ENCODE data around the gene SURF2.
"Not testable (repeated sequence)": the region's sequence is repeated elsewhere in the genome, so short reads cannot be mapped to it uniquely, and the experiment has no call there.

The SURF2 gene

DNA sequence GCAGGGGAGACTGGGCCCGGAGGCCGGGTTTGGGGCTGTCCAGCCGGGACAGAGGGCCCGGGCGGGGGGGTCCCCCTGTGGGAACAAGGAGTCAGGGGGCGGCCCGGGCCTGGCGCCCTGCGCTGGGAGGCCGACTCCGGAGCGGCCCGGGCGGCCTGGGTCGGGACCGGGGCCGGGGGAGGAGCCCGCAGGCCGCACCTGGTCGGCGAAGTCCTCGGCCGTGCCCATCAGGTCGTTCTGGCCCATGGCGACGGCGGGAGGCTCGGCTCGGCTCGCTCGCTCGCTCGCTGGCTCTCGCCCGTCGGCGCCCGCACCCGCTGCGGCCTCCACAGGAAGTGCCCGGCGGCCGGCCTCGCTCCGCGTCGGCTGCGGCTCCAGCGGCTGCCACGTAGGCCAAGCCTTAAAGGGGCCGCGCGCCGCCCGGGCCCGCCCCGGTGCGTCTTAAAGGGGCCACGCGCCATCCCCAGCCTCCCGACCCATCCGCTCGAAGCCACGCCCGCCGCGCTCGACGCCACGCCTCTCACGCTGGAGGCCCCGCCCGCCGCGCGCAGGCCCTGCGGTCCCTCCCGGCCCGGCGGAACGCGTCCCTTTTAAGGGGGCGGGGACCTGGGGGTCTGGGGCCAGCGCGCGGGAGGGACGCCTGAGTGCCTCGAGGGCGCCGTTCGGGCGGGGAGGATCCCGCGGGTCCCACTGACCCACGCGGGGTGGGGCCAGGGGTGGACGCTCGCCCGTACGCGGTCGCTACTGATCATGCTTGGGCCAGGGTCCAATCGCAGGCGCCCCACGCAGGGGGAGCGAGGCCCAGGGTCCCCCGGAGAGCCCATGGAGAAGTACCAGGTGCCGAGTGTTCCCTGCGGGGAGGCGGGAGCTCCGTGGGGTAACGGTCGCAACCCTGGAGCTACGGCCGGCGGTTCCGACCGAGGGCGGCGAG is 19.6 kb downstream of the SURF2 start, which contains the start of the genes STKLD1 and SURF4:
TSS of gene STKLD1 (plus strand) at position 643 of the 931 bp plus-strand sequence. CDS start at position 751, 108 bp downstream.
TSS of gene SURF4 (minus strand) at position 337 of the 931 bp plus-strand sequence. CDS start at position 246, 91 bp downstream.
- peak; percentile 88 to 95 (median 94) for DNase-seq (ENCODE audit: low read depth in 3 of 3)

DNA sequence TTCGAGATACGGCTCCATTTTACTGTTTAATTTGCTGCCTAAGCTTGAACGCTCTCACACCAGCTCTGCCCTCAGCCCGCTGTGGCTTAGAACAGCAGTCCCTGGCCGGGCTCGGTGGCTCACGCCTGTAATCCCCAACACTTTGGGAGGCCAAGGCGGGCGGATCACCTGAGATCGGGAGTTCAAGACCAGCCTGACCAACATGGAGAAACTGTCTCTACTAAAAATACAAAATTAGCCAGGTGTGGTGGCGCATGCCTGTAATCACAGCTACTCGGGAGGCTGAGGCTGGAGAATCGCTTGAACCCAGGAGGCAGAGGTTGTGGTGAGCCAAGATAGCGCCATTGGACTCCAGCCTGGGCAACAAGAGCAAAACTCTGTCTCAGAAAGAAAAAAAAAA is 20.9 kb downstream of the SURF2 start:
- not testable (repeated sequence) for DNase-seq (ENCODE audit: low read depth in 3 of 3)

DNA sequence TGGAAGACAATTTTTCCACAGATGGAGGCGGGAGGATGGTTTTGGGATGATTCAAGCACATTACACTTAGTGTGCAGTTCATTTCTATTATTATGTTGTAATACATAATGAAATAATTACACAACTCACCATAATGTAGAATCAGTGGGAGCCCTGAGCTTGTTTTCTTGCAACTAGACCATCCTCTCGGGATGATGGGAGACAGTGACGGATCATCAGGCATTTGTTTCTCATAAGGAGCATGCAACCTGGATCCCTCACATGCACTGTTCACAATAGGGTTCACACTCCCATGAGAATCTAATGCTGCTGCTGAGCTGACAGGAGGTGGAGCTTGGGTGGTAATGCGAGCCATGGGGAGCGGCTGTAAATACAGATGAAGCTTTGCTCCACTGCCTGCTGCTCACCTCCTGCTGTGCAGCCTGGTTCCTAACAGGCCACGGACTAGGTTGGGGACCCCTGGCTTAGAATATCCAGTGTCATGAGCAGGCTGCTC is 21.4 kb downstream of the SURF2 start:
- DNase-seq (ENCODE audit: low read depth in 3 of 3), result no peak

DNA sequence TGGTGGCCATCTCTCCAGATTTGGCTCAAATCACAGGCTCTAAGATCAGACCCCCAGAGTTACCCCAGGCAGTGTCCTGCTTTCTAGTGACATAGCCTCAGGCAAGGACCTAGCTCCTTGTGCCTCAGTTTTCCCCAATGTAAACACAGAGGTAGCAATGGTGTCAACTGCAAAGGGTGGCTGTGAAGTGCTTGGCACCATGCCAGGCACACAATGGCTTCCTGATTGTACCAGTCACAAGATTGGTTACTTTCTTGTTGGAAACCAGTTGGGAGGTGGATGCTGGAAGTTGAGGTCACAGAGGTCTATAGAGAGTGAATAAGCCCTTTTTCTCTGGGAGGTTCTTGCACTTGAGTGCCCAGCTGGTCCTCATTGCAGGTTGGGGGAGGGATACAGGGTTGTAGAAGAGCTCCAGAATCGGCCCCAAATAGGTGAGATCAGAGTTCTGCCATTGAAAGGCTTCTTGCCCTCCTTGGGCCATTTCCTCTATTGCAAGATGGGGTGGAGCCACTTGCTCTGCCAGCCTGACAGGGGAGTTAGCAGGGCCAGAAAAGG is 22.1 kb downstream of the SURF2 start:
- DNase-seq (ENCODE audit: low read depth in 3 of 3), result no peak

DNA sequence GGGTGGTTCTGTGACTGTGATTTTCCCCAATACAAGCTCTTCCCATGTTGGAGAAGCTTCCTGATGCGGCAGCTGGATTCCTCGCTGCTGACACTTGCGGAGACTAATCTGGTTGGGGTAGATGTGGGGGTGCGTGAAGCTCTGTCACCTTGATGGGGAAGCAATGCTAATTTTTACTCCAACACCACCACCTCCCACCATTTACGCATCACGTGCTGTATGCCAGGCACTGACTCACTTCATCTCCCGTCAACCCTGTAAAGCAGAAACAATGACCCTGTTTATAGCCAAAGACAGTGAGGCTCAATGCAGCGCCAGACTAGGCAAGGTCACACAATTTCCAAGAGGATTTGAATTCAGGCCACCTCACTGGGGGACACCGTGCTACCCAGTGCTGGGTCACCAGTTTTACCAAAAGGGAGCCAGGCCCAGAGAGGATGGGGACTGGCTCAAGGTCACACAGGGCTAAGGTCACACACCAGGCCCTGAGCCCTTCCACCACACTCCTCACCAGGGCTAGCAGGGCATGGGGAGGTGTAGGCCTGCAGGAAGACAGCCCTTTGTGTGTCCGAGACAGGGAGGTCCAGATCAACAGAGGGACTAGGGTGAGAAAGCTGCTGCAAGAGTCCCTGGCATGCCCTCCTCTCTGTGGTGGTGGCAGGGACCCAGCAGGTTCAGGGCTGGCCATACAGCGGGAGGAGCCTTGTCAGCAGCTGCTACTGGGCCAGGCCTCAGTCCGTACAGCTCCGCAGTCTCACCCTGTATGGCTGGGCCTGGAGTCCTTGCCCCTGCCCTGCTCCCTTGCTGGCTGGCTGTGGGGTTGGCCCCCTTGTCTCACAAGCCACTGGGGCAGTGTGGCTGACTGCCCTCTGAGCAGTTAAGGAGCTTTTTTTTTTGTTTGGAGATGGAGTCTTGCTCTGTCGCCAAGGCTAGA is 23.1 kb downstream of the SURF2 start:
- DNase-seq (ENCODE audit: low read depth in 3 of 3), result no peak

DNA sequence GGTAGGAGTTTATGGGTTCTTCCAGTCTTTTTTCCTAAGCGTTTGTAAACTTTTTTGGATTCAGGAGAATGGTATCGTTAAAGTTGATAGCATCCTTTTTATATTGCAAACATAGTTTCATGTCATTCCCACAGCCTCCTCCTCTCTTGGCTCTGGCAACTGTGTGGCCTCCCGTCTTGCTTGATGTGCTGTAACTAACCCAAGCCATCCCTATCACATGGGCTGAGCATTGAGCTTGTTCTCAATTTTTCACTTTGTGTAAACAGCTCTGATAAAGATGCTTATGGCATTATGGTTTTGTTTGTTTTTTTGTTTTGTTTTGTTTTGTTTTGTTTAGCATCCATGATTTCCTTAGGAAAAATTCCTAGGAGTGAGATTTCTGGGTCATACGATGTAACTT is 24.4 kb downstream of the SURF2 start:
- no peak for DNase-seq (ENCODE audit: low read depth in 3 of 3)

DNA sequence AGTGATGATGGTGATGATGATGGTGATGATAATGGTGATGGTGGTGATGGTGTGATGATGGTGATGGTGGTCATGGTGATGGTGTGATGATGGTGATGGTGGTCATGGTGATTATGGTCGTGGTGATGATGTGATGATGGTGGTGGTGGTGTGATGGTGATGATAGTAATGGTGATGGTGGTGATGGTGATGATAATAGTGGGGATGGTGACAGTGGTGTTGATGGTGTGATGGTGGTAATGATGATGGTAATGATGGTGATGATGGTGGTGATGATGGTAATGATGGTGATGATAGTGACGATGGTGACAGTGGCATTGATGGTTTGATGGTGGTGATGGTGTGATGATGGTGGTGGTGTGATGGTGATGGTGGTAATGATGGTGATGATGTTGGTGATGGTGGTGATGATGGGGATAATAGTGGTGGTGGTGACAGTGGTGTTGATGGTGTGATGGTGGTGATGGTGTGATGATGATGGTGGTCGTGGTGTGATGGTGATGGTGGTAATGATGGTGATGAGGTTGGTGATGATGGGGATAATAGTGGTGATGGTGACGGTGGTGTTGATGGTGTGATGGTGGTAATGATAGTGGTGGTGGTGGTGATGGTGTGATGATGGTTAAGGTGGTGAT is 26.3 kb downstream of the SURF2 start:
- DNase-seq (ENCODE audit: low read depth in 3 of 3), result no peak

DNA sequence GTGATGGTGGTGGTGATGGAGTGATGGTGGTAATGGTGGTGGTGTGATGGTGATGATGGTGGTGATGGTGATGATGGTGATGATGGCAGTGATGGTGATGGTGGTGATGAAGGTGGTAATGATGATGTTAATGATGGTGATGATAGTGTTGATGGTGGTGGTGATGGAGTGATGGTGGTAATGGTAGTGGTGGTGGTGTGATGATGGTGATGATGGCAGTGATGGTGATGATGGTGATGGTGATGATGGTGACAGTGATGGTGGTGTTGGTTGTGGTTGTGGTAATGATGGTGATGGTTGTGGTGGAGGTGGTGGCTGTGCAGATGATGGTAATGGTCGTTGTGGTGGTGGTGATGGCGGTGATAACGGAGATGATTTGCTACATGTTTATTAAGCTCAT is 27.1 kb downstream of the SURF2 start:
- no peak for DNase-seq (ENCODE audit: low read depth in 3 of 3)

DNA sequence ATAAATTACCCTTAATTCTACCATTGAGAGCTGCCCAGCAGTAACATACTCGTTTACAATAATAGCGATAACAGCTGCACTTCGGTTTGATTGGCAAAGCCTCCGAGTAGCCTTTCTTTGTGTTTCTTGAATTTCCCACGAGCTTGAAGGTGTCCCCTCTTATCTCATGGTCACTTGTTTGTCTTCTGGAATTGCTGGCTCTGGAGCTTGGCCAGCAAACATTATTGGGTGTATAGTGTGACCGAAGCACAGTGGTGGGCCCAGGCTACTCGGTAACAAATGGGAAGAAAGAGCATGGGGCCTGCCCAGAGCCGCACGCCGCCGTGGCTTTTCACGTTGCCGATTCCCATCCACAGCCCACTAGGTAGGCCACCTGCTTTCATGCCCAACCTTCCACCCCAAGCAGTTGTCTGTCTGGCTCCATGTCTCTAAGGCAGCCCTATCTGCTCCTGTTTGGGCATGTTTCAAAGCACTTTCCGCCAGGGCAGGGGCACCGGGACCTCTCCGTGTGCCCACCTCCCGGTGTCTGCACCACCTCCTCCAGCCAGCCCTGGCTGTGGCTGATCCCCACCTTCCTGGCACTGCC is 28.5 kb downstream of the SURF2 start:
- DNase-seq (ENCODE audit: low read depth in 3 of 3), result no peak

DNA sequence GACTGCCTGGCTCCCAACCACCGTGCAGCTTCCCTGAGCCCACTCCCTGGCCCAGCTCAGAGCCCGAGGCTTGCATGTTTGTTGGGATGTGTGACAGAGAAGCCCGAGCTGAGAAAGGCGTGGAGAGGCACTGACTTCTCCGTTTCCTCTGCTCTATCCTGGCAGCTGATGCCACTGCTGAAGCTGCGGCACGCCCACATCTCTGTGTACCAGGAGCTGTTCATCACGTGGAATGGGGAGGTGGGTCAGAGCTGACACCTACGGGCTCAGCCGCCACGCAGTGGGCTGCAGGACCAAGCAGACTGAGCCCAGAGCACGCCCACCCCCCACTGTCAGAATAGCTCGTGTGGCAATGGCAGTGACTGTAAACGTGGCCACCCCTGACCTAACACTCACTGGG is 29.1 kb downstream of the SURF2 start:
- DNase-seq (ENCODE audit: low read depth in 3 of 3), result no peak

DNA sequence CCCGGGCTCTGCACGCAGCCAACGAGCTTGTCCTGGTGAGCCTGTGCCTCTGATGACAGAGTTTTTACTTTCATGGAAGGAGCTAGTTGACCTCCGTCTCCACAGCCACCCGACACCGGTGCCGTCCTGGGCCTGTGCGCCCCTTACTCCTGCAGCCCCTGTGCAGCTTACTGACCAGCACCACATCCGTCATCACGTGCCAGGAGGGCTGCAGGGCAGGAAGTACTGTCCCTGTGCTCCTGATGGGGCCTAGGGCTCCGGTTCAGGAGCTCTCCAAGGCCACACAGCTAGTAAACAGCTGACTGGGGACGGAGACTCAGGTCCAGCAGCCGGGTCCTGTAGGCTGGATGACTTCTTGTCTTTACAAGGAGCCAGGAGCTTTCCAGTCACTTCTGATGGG is 30.0 kb downstream of the SURF2 start:
- DNase-seq (ENCODE audit: low read depth in 3 of 3), result no peak

DNA sequence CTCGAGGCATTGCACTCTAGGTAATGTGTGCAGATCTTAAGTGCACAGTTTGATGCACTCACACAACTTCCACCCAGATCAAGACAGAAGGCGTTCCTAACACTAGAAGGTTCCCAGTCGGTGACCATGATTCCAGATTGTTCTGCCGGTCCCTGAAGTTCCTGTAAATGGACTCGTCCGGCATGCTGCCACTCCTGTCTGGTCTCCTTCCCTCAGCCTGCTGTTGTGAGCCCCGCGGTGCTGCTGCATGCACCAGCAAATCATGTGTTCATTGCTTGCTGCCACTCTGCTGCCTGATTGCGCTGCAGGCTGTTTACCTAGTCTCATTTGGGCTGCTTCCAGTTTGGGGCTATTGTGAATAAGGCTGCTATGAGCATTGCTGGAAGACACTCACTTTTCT is 31.3 kb downstream of the SURF2 start:
- no peak for DNase-seq (ENCODE audit: low read depth in 3 of 3)

DNA sequence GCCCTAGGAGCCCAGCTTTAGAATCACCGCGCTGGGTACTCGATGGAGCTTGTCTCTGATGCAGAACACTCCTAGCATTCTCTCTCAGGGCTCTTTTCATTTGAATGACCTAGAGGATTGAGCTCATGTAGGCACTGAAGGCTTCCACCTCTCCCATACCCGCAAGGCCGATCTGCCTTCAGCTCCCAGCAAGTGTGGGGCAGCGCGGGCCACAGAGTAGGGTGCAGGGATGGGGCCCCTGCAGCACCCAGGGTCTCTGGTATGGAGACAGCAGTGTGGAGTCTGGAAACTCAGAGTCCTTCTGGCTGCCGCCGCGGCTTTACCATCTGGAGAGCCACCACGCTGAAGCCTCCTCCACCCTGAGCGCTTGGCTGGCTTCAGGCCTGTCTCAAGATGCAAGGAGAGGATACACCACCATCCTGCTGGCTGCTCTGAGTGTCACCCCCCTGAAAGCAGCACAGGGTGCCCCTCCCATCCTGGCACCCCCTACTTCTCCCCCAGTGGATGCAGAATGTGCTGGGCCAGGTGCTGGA is 32.7 kb downstream of the SURF2 start:
- no peak for DNase-seq (ENCODE audit: low read depth in 3 of 3)

DNA sequence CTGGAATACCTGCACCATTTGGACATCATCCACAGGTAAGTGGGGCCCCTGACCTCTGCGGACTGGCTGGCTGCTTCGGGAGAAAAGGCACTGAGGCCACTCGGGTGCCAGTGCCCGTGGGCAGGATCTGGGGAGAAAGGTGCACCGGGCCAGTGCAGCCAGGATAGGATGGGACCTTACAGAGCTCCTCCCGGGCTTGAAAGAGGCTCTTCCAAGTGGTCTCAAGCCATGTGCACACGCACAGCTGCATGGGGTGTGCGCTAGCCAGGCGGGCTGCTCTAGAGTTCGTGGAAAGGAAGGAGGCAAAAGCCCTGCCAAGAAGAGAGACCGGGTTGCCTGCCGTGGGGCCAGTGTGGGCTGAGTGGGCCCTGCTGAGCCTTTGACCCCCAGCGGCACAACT is 33.2 kb downstream of the SURF2 start:
- DNase-seq (ENCODE audit: low read depth in 3 of 3), result no peak

DNA sequence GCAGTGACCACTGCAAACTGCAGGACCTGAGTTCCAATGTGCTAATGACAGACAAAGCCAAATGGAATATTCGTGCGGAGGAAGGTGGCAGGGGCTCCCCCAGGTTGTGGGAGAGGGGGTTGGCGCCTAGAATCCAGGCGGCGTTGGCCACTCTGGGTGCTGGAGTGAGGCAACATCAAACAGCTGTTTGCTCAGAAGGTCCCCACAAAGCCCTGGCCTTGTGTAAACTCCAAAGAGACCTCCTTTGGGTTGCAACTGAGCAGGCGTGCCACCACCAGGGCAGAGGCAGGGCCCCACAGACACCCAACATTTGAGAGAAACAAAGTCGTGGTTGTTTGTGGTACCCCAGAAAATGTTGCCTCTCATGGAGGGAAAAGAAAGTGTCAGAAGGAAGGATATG is 34.4 kb downstream of the SURF2 start:
- DNase-seq (ENCODE audit: low read depth in 3 of 3), result no peak

DNA sequence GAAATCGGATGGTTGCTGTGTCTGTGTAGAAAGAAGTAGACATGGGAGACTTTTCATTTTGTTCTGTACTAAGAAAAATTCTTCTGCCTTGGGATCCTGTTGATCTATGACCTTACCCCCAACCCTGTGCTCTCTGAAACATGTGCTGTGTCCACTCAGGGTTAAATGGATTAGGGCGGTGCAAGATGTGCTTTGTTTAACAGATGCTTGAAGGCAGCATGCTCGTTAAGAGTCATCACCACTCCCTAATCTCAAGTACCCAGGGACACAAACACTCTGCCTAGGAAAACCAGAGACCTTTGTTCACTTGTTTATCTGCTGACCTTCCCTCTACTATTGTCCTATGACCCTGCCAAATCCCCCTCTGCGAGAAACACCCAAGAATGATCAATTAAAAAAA is 35.1 kb downstream of the SURF2 start:
- not testable (repeated sequence) for DNase-seq (ENCODE audit: low read depth in 3 of 3)

DNA sequence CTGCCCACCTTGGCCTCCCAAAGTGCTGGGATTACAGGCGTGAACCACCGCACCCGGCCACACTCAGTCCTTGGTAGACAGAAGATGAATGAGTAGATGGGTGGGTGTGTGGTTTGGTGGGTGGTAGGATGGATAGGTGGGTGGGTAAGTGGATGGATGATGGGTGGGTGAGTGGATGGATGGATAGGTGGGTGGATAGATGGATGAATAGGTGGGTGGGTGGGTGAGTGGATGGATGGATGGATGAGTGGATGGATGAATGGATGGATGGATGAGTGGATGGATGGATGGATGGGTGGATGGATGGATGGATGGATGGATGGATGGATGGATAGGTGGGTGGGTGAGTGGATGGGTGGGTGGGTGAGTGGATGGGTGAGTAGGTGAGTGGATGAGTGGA is 36.0 kb downstream of the SURF2 start:
- not testable (repeated sequence) for DNase-seq (ENCODE audit: low read depth in 3 of 3)

DNA sequence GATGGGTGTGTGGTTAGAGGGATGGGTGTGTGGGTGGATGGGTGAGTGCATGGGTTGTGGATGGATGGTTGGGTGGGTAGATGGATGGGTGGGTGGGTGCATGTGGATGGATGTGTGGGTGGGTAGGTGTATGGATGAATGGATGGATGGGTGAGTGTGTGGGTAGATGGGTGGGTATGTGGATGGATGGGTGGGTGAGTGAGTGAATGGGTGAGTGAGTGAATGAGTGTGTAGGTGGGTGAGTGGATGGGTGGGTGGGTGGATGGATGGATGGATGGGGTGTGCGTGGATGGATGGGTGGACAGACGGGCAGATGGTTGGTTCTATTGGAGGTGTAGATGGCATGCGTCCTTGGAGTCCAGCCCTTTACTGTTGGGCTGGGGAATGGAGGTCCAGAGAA is 37.0 kb downstream of the SURF2 start:
- no peak for DNase-seq (ENCODE audit: low read depth in 3 of 3)

DNA sequence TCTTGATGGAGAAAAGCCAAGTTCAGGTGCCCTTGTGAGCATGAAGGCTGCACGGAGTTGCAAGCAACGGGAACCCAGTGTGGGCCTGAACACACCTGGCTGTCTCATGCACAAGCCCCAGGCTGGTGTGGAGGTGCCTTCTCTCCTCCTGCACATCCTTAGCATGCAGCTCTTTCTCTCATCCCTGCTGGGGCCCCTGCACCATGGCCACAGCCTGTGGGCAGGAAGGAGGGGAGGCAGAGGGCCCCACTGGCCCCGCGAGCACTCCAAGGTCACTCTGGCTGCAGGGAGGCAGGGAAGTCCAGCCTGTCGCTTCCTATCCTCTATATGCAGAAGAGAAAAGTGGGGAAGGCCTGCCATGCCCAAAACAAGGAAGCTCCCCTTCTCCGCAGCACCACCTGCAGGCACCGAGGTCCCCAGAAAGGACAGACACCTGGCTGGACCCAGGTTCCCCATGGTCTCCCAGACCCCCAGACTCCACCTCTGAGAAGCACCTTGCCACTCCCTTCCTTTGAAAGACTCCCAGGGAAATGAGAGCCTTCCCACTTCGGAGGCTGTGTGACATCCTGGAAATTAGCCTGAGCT is 38.4 kb downstream of the SURF2 start:
- DNase-seq (ENCODE audit: low read depth in 3 of 3), result no peak

DNA sequence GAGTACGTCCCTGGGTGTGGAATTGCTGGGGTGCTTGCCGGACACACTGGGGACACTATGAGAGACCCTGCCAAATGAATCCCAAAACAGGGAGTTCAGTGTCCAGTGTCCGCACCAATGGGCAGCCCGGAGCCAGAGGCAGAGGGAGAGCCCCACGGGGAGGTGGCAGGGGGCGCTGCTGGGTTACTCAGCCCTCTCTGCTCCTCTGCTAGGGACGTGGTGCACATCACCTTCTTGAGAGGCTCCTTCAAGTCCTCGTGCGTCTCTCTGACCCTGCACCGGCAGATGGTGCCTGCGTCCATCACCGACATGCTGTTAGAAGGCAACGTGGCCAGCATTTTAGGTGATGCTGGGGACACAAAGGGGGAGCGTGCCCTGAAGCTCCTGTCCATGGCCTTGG is 40.6 kb downstream of the SURF2 start:
- no peak for DNase-seq (ENCODE audit: low read depth in 3 of 3)

Measured in stimulated activated CD4-positive, alpha-beta T cell treated with anti-CD3 and anti-CD28 coated beads, TNF-alpha, amount 100 ng/mL, for 24 hours (primary cell).